Ishikawa (cell line): Measurements from ENCODE around the gene TRPC4AP.

Source experiments
- CEBPB ChIP-seq: IDR thresholded peaks from 2 replicates; pipeline ENCODE4 v1.6.1; 2012
- EP300 ChIP-seq: IDR thresholded peaks from 2 replicates; pipeline ENCODE4 v1.6.1; 2012; ENCODE audit warnings: borderline replicate concordance
- FOXM1 ChIP-seq: IDR thresholded peaks from 2 replicates; pipeline ENCODE4 v1.6.1; 2012; ENCODE audit warnings: low read depth, borderline replicate concordance
- RAD21 ChIP-seq: IDR thresholded peaks from 2 replicates; pipeline ENCODE4 v1.6.1; 2012; ENCODE audit warnings: low read depth
- REST ChIP-seq: IDR thresholded peaks from 2 replicates; pipeline ENCODE4 v1.6.1; 2012; ENCODE audit warnings: low read depth, mild to moderate bottlenecking
- TAF1 ChIP-seq: IDR thresholded peaks from 2 replicates; pipeline ENCODE4 v1.6.1; 2012; ENCODE audit warnings: low read depth, mild to moderate bottlenecking
- TCF12 ChIP-seq: IDR thresholded peaks from 2 replicates; pipeline ENCODE4 v1.6.1; 2012; ENCODE audit warnings: low read depth
- YY1 ChIP-seq: IDR thresholded peaks from 2 replicates; pipeline ENCODE4 v1.6.1; 2012; ENCODE audit warnings: low read depth
- TF ChIP-seq, protein P1 (sequence below): IDR thresholded peaks from 2 replicates; pipeline ENCODE4 v1.6.1; 2012

DNA sequence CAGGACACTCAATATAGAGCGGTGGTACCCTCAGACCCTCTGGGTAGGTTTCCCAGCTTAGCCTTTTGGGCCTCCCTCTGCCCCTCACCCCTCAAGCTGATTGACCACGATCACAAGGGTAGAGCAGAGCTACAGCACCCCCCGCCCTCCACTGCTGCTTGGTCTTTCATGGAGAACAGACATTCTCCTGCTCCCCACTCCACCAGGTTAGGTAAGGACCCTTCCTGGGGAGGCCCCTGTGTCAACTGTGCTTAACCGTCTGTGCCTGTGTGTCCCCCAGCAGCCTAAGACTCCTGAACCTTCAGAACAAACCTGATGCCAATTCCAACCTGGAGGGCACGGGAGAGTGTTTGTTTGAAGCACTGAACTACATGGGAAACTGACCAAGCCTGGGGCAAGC is 125.2 kb downstream of the TRPC4AP start:
- TF ChIP-seq RAD21: no peak
- no peak for TF ChIP-seq EP300
- TF ChIP-seq, protein P1, sequence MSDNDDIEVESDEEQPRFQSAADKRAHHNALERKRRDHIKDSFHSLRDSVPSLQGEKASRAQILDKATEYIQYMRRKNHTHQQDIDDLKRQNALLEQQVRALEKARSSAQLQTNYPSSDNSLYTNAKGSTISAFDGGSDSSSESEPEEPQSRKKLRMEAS: no peak
- no peak for TF ChIP-seq CEBPB
- no peak for TF ChIP-seq TAF1
- TF ChIP-seq REST: no peak
- TF ChIP-seq FOXM1: no peak
- no peak for TF ChIP-seq YY1
- TF ChIP-seq TCF12: no peak
